GM18873 (cell line): ENCODE data around the gene CTNNA2.
"Not testable (repeated sequence)": the region's sequence is repeated elsewhere in the genome, so short reads cannot be mapped to it uniquely, and the experiment has no call there.

Experiments
- ATAC-seq: cut with Tn5 transposase; IDR thresholded peaks from one replicate; pipeline ENCODE4 v1.9.1; 2021; ENCODE audit warnings: mild to moderate bottlenecking, moderate library complexity, moderate number of reproducible peaks; ENCODE audit not compliant: unreplicated experiment, low FRiP score

The CTNNA2 gene

GRCh38 chr2:80120866-80121265 lies 608.0 kb downstream of the CTNNA2 start:
- ATAC-seq: no peak

DNA sequence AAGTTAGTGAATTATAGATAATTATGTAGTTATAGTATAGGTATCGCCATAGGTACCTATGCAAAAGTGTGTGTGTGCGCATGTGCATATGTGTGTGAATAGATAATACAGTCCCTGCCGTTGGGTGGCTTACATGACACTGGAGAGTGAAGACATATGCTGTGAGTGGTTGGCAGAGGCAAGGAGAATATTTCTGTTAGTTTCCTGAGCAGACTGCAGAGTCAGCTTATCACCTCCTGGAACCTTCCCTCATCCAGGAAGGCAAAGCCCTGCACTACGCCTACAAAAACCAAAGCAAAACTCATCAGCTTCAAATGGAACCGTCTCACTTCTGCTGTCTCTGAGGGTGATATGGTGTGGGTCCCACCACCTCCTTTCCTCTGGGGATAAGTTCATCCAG lies 609.8 kb downstream of the CTNNA2 start:
- ATAC-seq: no peak

GRCh38 chr2:80126596-80127189 lies 613.8 kb downstream of the CTNNA2 start:
- ATAC-seq: no peak

DNA sequence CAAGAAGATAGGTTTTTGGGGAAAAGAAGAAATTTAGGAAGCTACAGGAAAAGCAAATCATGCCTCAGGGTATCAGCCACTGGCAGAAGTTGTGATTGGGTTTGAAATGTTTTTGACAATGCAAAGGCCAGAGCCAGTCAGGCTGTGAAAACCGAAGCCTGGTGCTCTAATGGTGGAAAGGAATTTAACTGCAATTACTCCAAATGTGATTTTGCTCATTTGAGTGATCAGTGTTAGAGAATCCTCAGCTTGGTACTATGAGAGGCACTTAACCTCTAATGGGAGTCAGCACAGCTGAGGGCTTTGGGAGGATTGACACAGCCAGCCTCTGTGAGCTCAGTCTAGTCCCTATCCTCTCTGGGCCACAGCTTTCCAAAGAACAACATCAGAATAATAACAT lies 615.2 kb downstream of the CTNNA2 start:
- no peak for ATAC-seq

GRCh38 chr2:80132281-80132680 lies 619.4 kb downstream of the CTNNA2 start:
- ATAC-seq: no peak

GRCh38 chr2:80135001-80135400 lies 622.1 kb downstream of the CTNNA2 start:
- ATAC-seq: no peak

DNA sequence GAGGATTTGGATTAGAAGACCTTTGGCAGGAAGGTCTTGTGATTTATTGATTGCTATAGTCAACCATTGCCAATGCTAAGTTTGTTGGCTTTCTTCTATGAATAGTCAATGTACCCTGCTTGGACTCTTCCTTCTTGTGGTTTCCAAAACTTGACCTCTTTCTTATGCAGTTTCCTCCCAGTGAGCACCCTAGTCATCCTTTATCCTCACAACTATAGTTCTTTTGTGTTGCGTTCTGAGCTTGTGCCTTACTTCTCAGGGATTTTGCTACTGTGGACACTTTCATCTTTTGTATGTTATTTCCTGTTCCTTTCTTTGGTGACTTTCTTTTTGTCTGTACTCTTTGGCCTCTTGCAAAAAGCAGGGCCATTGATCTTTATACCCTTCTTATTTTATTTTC lies 623.5 kb downstream of the CTNNA2 start:
- no peak for ATAC-seq

DNA sequence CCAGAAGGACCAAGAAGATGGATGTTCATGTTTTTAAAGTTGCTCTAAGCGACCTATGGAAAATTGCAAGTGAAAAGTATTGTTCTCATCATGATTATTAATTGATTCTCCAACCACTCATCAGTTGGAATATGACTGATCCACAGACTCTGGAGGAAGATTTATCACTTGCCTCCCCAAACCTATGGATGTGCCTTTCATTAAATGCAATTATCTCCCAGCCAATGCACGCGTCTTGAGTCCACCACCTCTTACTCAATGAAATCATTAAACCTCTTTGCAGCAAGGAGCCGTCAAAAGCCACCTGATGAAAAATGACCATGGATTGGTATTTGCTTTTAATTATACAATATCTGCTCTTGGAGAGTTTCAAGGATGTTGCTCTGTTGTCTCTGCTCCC lies 626.1 kb downstream of the CTNNA2 start:
- ATAC-seq: no peak

- ATAC-seq: no peak
Observed at GRCh38 chr2:80141007-80141726, 628.3 kb downstream of the CTNNA2 start.

- ATAC-seq: no peak
Observed at GRCh38 chr2:80145499-80145898, 632.6 kb downstream of the CTNNA2 start.

DNA sequence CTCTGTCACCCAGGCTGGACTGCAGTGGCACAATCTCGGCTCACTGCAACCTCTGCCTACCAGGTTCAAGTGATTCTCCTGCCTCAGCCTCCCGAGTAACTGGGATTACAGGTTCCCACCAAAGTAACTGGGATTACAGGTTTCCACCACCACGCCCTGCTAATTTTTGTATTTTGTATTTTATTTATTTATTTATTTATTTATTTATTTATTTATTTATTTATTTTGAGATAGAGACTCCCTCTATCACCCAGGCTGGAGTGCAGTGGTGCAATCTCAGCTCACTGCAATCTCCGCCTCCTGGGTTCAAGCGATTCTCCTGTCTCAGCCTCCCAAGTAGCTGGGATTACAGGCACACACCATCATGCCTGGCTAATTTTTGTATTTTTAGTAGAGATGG lies 633.9 kb downstream of the CTNNA2 start:
- ATAC-seq: not testable (repeated sequence)

DNA sequence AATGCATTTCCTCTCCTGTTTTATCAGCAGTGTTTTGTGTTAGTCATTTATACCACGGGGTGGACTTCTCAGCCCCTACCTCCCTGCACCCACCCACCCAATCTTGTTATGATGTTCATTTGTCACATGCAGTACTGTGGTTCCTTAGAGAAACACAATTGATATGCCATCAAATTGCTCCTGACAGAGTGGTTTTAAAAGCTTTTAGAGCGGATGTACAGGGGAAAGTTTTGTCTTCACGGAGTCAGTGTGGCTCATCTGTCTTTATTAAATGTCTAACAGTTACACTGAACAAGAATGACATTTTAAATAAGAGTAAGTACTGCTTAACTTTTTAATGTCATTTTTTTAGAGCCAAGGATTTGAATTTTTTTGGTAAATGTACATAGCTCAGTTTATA lies 634.8 kb downstream of the CTNNA2 start:
- ATAC-seq: no peak

DNA sequence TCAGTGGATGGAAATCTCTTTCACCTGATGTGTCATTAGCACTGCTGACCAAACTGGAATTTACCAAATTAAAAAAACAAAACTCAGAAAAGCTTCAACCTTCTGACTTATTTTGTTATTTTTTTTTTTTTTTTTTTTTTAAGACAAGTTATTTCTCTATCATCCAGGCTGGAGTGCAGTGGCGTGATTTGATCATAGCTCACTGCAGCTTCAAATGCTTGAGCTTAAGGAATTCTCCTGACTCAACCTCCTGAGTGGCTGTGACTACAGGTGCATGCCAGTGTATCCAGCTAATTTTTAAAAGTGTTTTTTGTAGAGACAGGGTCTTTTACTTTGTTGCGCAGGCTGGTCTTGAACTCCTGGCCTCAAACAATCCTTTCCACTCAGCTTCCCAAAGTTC lies 636.1 kb downstream of the CTNNA2 start:
- ATAC-seq: no peak

- no peak for ATAC-seq
Observed at GRCh38 chr2:80149991-80150390, 637.1 kb downstream of the CTNNA2 start.

DNA sequence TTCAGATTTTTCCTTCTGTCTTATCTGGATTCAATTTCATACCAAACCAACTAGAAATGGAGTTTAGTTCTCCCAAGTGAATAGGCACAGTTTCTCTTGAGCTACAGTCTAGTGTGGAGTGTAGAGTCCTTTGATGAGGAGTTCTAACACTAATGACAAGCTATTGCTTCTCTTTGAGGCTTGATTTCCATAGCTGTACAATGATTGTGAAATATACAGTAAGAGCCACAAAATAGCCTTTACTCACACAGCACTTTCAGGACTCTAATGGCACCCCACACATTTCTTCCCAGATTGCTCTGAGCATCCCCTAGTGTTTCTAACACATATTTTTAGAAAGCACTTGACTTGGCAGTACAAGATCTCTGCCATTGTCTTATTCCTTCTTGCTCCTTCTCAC lies 638.4 kb downstream of the CTNNA2 start:
- no peak for ATAC-seq

DNA sequence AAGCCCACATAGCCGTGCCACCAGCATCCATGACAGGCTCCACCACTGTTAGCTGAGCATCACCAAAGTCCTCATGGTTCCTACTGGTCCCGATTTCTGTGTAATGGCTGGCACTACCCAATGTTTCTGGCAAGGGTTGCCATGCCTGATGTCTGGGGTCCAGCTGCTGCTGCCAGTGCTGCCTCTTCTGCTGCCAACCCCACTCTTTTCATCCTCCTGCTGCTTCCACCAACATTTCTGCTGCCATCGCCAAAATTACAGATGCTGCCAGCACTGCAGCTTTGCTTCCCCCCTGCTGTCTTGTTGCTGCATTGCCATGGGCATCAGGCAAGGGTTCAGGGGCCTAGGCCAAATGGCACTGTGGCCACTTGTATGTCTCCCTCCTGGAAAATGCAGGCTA lies 638.8 kb downstream of the CTNNA2 start:
- no peak for ATAC-seq

- no peak for ATAC-seq
Observed at GRCh38 chr2:80153151-80153550, 640.3 kb downstream of the CTNNA2 start.

DNA sequence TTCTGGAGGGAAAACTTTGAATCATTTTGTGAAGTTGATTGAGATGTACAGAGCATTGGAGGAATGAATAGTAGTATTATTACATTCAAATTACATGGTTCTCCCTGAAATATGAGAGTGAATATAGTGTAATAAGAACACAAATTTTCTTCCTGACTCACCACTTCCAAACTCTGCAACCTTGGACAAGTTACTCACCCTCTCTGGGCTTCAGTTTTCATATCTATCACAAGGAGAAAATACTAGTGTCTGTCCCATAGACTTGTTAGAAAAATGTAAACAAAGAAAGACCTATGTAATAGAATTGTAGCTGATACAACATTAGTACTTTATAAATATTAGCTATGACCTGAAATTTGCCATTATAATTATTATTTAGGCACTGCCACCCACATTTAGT lies 640.9 kb downstream of the CTNNA2 start:
- no peak for ATAC-seq

GRCh38 chr2:80154231-80154915 lies 641.5 kb downstream of the CTNNA2 start:
- ATAC-seq: no peak

GRCh38 chr2:80164375-80164774 lies 651.5 kb downstream of the CTNNA2 start:
- ATAC-seq: no peak

GRCh38 chr2:80166483-80167171 lies 653.8 kb downstream of the CTNNA2 start:
- ATAC-seq: no peak
